IMR-90 (cell line): ENCODE results near the gene GSE1. TPM values are rescaled to one million over a fixed set of nuclear protein-coding genes. Genes with fewer than 3 reads are reported as not detected.

ENCODE experiments used
- ATAC-seq: fragments of 200-7000 bp; cut with Tn5 transposase; 2 replicates; pipeline ENCODE4 v1.9.1; 2020; ENCODE audit warnings: low read depth, mild to moderate bottlenecking, moderate library complexity
- BruUV-seq: library from RNA; stranded (reverse); fragments of 400-500 nt; replicated peaks from 2 replicates; lab custom pipeline; 2021; lab: Mats Ljungman, UMichigan
- CTCF ChIA-PET: fragments of 300-600 bp; formaldehyde crosslinking; extraction: SDS; loops from one replicate; lab custom pipeline; 2021; ENCODE audit warnings: antibody characterized with exemption; lab: Yijun Ruan, JAX
- POLR2A ChIA-PET: fragments of 300-600 bp; sonication (Branson Sonifier 250); formaldehyde crosslinking; loops from one replicate; lab custom pipeline; 2022; ENCODE audit warnings: antibody characterized with exemption; ENCODE audit not compliant: unreplicated experiment; lab: Charles Lee
- DNase-seq: peaks from one replicate; pipeline ENCODE4 v3.0.0; 2013
- H2AFZ ChIP-seq: replicated peaks from 2 replicates; pipeline ENCODE3; 2013; ENCODE audit warnings: low read length, mild to moderate bottlenecking; ENCODE audit not compliant: poor library complexity
- H2AK5ac ChIP-seq: 2 replicates; pipeline ENCODE4 v1.6.1; 2013; ENCODE audit warnings: low read depth, low read length, inconsistent platforms
- H2AK9ac ChIP-seq: replicated peaks from 2 replicates; pipeline ENCODE3; 2013; ENCODE audit warnings: mild to moderate bottlenecking, low read depth, low read length, moderate library complexity; ENCODE audit not compliant: poor library complexity
- H2BK120ac ChIP-seq: 2 replicates; pipeline ENCODE4 v1.6.1; 2013; ENCODE audit warnings: low read depth, low read length, inconsistent platforms
- H2BK15ac ChIP-seq: 3 replicates; pipeline ENCODE4 v1.6.1; 2013; ENCODE audit warnings: low read depth, low read length, inconsistent platforms
- H2BK20ac ChIP-seq: 2 replicates; pipeline ENCODE4 v1.6.1; 2013; ENCODE audit warnings: low read depth, mild to moderate bottlenecking, inconsistent platforms, low read length, moderate library complexity
- H2BK5ac ChIP-seq: 2 replicates; pipeline ENCODE4 v1.6.1; 2013; ENCODE audit warnings: mild to moderate bottlenecking, low read depth, low read length, inconsistent platforms; ENCODE audit not compliant: poor library complexity, severe bottlenecking
- H3K14ac ChIP-seq: replicated peaks from 2 replicates; pipeline ENCODE4 v1.6.1; 2013; ENCODE audit warnings: low read depth, low read length, inconsistent platforms
- H3K18ac ChIP-seq: 2 replicates; pipeline ENCODE4 v1.6.1; 2013; ENCODE audit warnings: low read depth, low read length, control low read depth
- H3K23ac ChIP-seq: 2 replicates; pipeline ENCODE4 v1.6.1; 2013; ENCODE audit warnings: low read depth, low read length, inconsistent platforms
- H3K27ac ChIP-seq: 2 replicates; pipeline ENCODE4 v1.5.1; 2013; ENCODE audit warnings: mild to moderate bottlenecking, control low read depth, low read length; ENCODE audit not compliant: insufficient read depth
- H3K27me3 ChIP-seq: 2 replicates; pipeline ENCODE4 v1.6.1; 2013; ENCODE audit warnings: low read length; ENCODE audit not compliant: control insufficient read depth, insufficient read depth
- H3K36me3 ChIP-seq: 2 replicates; pipeline ENCODE4 v1.6.1; 2013; ENCODE audit warnings: low read length, mixed read lengths; ENCODE audit not compliant: control insufficient read depth, insufficient read depth
- H3K4ac ChIP-seq: 2 replicates; pipeline ENCODE4 v1.6.1; 2013; ENCODE audit warnings: low read depth, low read length, inconsistent platforms
- H3K4me1 ChIP-seq: 2 replicates; pipeline ENCODE4 v1.6.1; 2013; ENCODE audit warnings: low read length, mixed read lengths; ENCODE audit not compliant: control insufficient read depth, insufficient read depth
- H3K4me2 ChIP-seq: 2 replicates; pipeline ENCODE4 v1.6.1; 2013; ENCODE audit warnings: low read depth, mild to moderate bottlenecking, control low read depth, low read length, moderate library complexity
- H3K4me3 ChIP-seq: 2 replicates; pipeline ENCODE4 v1.5.1; 2013; ENCODE audit warnings: low read depth, mild to moderate bottlenecking, control low read depth, low read length, moderate library complexity; ENCODE audit not compliant: insufficient read depth
- H3K56ac ChIP-seq: 2 replicates; pipeline ENCODE4 v1.6.1; 2013; ENCODE audit warnings: low read length, inconsistent platforms; ENCODE audit not compliant: insufficient read depth; ENCODE audit errors: extremely low read depth
- H3K79me1 ChIP-seq, 2 experiments: 2 replicates each; pipeline ENCODE4 v1.6.1; 2013; ENCODE audit warnings: low read length in 2 of 2, inconsistent platforms in 1 of 2, low read depth in 1 of 2
- H3K9ac ChIP-seq: 2 replicates; pipeline ENCODE4 v1.6.1; 2013; ENCODE audit warnings: low read depth, low read length, control low read depth
- H3K9me1 ChIP-seq: 2 replicates; pipeline ENCODE4 v1.6.1; 2013; ENCODE audit warnings: low read length, inconsistent platforms; ENCODE audit not compliant: insufficient read depth
- H3K9me3 ChIP-seq: 2 replicates; pipeline ENCODE4 v1.6.1; 2013; ENCODE audit warnings: low read length; ENCODE audit not compliant: control insufficient read depth, insufficient read depth
- H4K20me1 ChIP-seq: 2 replicates; pipeline ENCODE4 v1.6.1; 2013; ENCODE audit warnings: low read length, inconsistent platforms; ENCODE audit not compliant: insufficient read depth
- H4K5ac ChIP-seq: 2 replicates; pipeline ENCODE4 v1.6.1; 2013; ENCODE audit warnings: mild to moderate bottlenecking, low read depth, low read length, control low read depth
- H4K8ac ChIP-seq, 2 experiments: 2 replicates each; pipeline ENCODE4 v1.6.1; 2013; ENCODE audit warnings: low read depth in 2 of 2, low read length in 2 of 2, control low read depth in 1 of 2, inconsistent platforms in 1 of 2
- H4K91ac ChIP-seq: 2 replicates; pipeline ENCODE4 v1.6.1; 2013; ENCODE audit warnings: low read depth, low read length, inconsistent platforms; ENCODE audit not compliant: insufficient read depth
- CEBPB ChIP-seq: IDR thresholded peaks from 2 replicates; pipeline ENCODE4 v1.6.1; 2012; ENCODE audit warnings: low read depth, low read length, improper control_type of control experiment
- CHD1 ChIP-seq: IDR thresholded peaks from 2 replicates; pipeline ENCODE4 v1.6.1; 2012; ENCODE audit warnings: low read depth, low read length, improper control_type of control experiment
- FOS ChIP-seq: fragments of 150-350 bp; IDR thresholded peaks from 2 replicates; pipeline ENCODE4 v1.6.1; 2016; ENCODE audit warnings: low read depth, low read length
- MAFK ChIP-seq: IDR thresholded peaks from 2 replicates; pipeline ENCODE4 v1.6.1; 2012; ENCODE audit warnings: low read depth, low read length, improper control_type of control experiment
- MAZ ChIP-seq: IDR thresholded peaks from 2 replicates; pipeline ENCODE4 v1.6.1; 2012; ENCODE audit warnings: low read depth, mild to moderate bottlenecking, low read length, improper control_type of control experiment, moderate library complexity, borderline replicate concordance
- MXI1 ChIP-seq: IDR thresholded peaks from 2 replicates; pipeline ENCODE4 v1.6.1; 2012; ENCODE audit warnings: low read depth, mild to moderate bottlenecking, low read length, moderate library complexity, borderline replicate concordance
- NFE2L2 ChIP-seq: fragments of 150-350 bp; IDR thresholded peaks from 2 replicates; pipeline ENCODE4 v1.6.1; 2016; ENCODE audit warnings: low read depth, mild to moderate bottlenecking, low read length
- POLR2A ChIP-seq: IDR thresholded peaks from 2 replicates; pipeline ENCODE4 v1.6.1; 2012; ENCODE audit warnings: mild to moderate bottlenecking, low read depth, low read length
- RCOR1 ChIP-seq: IDR thresholded peaks from 2 replicates; pipeline ENCODE4 v1.6.1; 2012; ENCODE audit warnings: mild to moderate bottlenecking, low read length, improper control_type of control experiment; ENCODE audit not compliant: insufficient replicate concordance
- RFX5 ChIP-seq: IDR thresholded peaks from 2 replicates; pipeline ENCODE4 v1.8.0; 2012; ENCODE audit warnings: low read depth, mild to moderate bottlenecking, low read length, moderate library complexity
- SMC3 ChIP-seq: fragments of 150-350 bp; IDR thresholded peaks from 2 replicates; pipeline ENCODE4 v1.6.1; 2016; ENCODE audit warnings: low read depth, mild to moderate bottlenecking, antibody characterized with exemption, low read length, moderate library complexity
- USF2 ChIP-seq: fragments of 150-350 bp; IDR thresholded peaks from 2 replicates; pipeline ENCODE4 v1.6.1; 2017; ENCODE audit warnings: mild to moderate bottlenecking, antibody characterized with exemption, low read length, low read depth
- WGBS, 2 experiments: methylation state at CpG; one replicate each; pipeline versions ENCODE4 v1.1.5 to v1.1.7; 2013; ENCODE audit warnings: missing lambda C conversion rate in 2 of 2; ENCODE audit not compliant: insufficient read length in 1 of 2; ENCODE audit errors: extremely low coverage in 2 of 2; 5-methylcytosine and 5-hydroxymethylcytosine counted together
- dilution Hi-C: fragments of 300-500 bp; cut with HindIII; formaldehyde crosslinking; loops from one replicate; pipeline ENCODE4 v1.14.3; 2018; ENCODE audit warnings: low sequenced_read_pairs; ENCODE audit not compliant: unreplicated experiment
- in situ Hi-C: fragments of 300-500 bp; cut with MboI; formaldehyde crosslinking; loops from 3 replicates; pipeline ENCODE4 v1.14.3; 2019; ENCODE audit warnings: low sequenced_read_pairs, inconsistent platforms, mixed read lengths
- intact Hi-C: fragments of 100-400 bp; cut with micrococcal nuclease; formaldehyde crosslinking; loops from 2 replicates; pipeline ENCODE4 v1.10.0; 2022
- polyA plus RNA-seq, 3 experiments: library from polyadenylated mRNA; depleted of rRNA; stranded (reverse); fragments of >200 nt; gene quantifications; 2 replicates each; pipeline ENCODE4 v1.2.3, GENCODE V29; 2012; ENCODE audit warnings: low replicate concordance in 1 of 3
- total RNA-seq: library from RNA; depleted of rRNA; stranded (reverse); fragments of >200 nt; gene quantifications from 2 replicates; pipeline ENCODE4 v1.2.3, GENCODE V29; 2012
- TF ChIP-seq, protein P1 (sequence below): conservative IDR thresholded peaks from 2 replicates; pipeline ENCODE4 v1.5.1; 2012; ENCODE audit warnings: mild to moderate bottlenecking, low read depth, low read length, improper control_type of control experiment

Gene GSE1
- total and polyA plus RNA-seq, 2 of the 4 experiments (the other 2 are of a cell fraction) = 14.9 to 25.5 TPM

GRCh38 chr16:85650135-85650843 is 37.2 kb downstream of the GSE1 start:
- Histone ChIP-seq H2BK5ac (no peak overlapping the region), H3K9me3 (no peaks in the 10 kb centered on the region), H4K5ac (no peak overlapping the region), H3K14ac (no peak overlapping the region), H2BK15ac (no peak overlapping the region), H3K23ac (no peak overlapping the region), H3K4ac (no peak overlapping the region), H3K36me3 (peaks cover 25% of the 10 kb centered on the region), H3K4me1 (peaks cover 14% of the 10 kb centered on the region), H4K20me1 (peaks cover 62% of the 10 kb centered on the region), H3K9me1 (0 out of 2 replicates have a peak, but pooled peaks cover 6% of the 10 kb centered on the region), H2AFZ (no peak overlapping the region), H3K79me1 (peaks cover 8 to 39% of the 10 kb centered on the region in 2 experiments), H2BK20ac (no peak overlapping the region), H2AK5ac (no peak overlapping the region), H2BK120ac (no peak overlapping the region), H3K4me3 (no peak overlapping the region), H3K27ac (no peak overlapping the region), H4K91ac (no peak overlapping the region), H3K9ac (no peak overlapping the region), H3K4me2 (no peak overlapping the region), H4K8ac (no peak overlapping the region), H3K27me3 (no peaks in the 10 kb centered on the region), H3K18ac (no peak overlapping the region), H2AK9ac (no peak overlapping the region), H3K56ac (no peak overlapping the region)
- dilution Hi-C loops = no loop called here
- TSS peak; percentile 15 for BruUV-seq
- in situ Hi-C loops = no loop called here
- 90% methylated on average over 14 of the region's 39 CpGs; no CpG with 5 or more reads in 1 of the 2 experiments for WGBS, 2 experiments
- TF ChIP-seq MAZ (no peak), RFX5 (no peak), MXI1 (no peak), FOS (no peak), POLR2A (no peak), CEBPB (no peak), RCOR1 (no peak), CHD1 (no peak), SMC3 (no peak), USF2 (no peak), NFE2L2 (no peak), MAFK (no peak)
- TF ChIP-seq, protein P1, sequence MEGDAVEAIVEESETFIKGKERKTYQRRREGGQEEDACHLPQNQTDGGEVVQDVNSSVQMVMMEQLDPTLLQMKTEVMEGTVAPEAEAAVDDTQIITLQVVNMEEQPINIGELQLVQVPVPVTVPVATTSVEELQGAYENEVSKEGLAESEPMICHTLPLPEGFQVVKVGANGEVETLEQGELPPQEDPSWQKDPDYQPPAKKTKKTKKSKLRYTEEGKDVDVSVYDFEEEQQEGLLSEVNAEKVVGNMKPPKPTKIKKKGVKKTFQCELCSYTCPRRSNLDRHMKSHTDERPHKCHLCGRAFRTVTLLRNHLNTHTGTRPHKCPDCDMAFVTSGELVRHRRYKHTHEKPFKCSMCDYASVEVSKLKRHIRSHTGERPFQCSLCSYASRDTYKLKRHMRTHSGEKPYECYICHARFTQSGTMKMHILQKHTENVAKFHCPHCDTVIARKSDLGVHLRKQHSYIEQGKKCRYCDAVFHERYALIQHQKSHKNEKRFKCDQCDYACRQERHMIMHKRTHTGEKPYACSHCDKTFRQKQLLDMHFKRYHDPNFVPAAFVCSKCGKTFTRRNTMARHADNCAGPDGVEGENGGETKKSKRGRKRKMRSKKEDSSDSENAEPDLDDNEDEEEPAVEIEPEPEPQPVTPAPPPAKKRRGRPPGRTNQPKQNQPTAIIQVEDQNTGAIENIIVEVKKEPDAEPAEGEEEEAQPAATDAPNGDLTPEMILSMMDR = no peak
- intact Hi-C loops = no loop called here
- ATAC-seq (no peak), DNase-seq (no peak)
- CTCF ChIA-PET = no interaction called here
- POLR2A ChIA-PET = no interaction called here
